ENCODE measurements around the gene IZUMO2. TPM values are rescaled to one million over a fixed set of nuclear protein-coding genes. Genes with fewer than 3 reads are reported as not detected.

IZUMO2 gene
- total RNA-seq (2022) = not detected in 2 replicates
- Bru-seq, nascent RNA = not detected
- not detected for BruChase-seq, experiment 1, labeled RNA remaining after a 2-hour chase
- not detected for BruChase-seq, experiment 2, labeled RNA remaining after a 6-hour chase
- long read RNA-seq = 0 reads

GRCh38 chr19:50162988-50163387 is at the start of gene IZUMO2:
IZUMO2 (minus strand) TSS chr19:50163281; CDS start chr19:50163194, 87 bp downstream.
- Histone ChIP-seq H3K4me1 (no peaks in the 10 kb centered on the region), H3K36me3 (ENCODE audit: control insufficient read depth, insufficient read depth, low read length) (no peaks in the 10 kb centered on the region), H3K9me3 (no peaks in the 10 kb centered on the region), H3K27me3 (replicated peaks; ENCODE audit: control insufficient read depth, insufficient read depth, low read length) (no peaks in the 10 kb centered on the region; the same call in 1 of the 2 replicates), H3K4me3 (ENCODE audit: low read depth, low read length) (no peak within 1 kb of the TSS)
- no TSS peak for BruUV-seq (replicated peaks)
- Mint-ChIP-seq H3K4me1 (ENCODE audit: low read depth, unreplicated experiment) (peaks cover 5% of the 10 kb centered on the region), H3K36me3 (ENCODE audit: insufficient read depth, unreplicated experiment) (no peaks in the 10 kb centered on the region), H3K27ac (ENCODE audit: unreplicated experiment) (no peak within 1 kb of the TSS), H3K4me3 (ENCODE audit: unreplicated experiment) (no peak within 1 kb of the TSS), H3K9me3 (ENCODE audit: unreplicated experiment) (no peaks in the 10 kb centered on the region), H3K27me3 (ENCODE audit: insufficient read depth, unreplicated experiment) (peaks cover 8% of the 10 kb centered on the region)
- intact Hi-C loops (cut with micrococcal nuclease; ENCODE audit: unreplicated experiment) = no loop called here
- TF ChIP-seq CTCF (IDR thresholded peaks at IDR 0.05; ENCODE audit: insufficient read depth in 1 of 2, low read depth in 1 of 2, low read length in 1 of 2, severe bottlenecking in 1 of 2, unreplicated experiment in 1 of 2) = no peak
- POLR2A ChIA-PET = no interaction called here
- CTCF ChIA-PET = no interaction called here
- DNase-seq = no peak

GRCh38 chr19:50210425-50210824 is 47.3 kb upstream of the IZUMO2 start:
- H3K9me3 Mint-ChIP-seq (ENCODE audit: unreplicated experiment) = peaks cover 15% of the 10 kb centered on the region
- peaks cover 15% of the 10 kb centered on the region for H3K4me1 Mint-ChIP-seq (ENCODE audit: low read depth, unreplicated experiment)
- intact Hi-C loops (cut with micrococcal nuclease; ENCODE audit: unreplicated experiment) = no loop called here

DNA sequence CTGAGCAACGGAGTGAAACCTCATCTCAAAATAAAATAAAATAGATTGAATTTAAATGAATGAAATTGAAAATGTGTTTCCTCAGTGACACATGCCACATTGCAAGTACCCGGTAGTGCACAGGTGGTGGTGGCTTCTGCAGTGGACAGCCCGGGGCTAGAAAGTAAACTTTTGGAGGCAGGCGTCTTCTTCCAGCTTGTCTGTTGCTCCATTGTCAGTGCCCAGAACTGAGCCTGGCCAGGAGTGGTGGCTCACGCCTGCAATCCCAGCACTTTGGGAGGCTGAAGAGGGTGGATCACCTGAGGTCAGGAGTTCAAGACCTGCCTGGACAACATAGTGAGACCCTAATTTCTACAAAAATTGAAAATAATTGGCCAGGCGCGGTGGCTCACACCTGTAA is 46.0 kb upstream of the IZUMO2 start:
- H3K9me3 ChIP-seq = peaks cover 8% of the 10 kb centered on the region; the same call in 1 of the 2 replicates
- peaks cover 15% of the 10 kb centered on the region for H3K4me1 Mint-ChIP-seq (ENCODE audit: low read depth, unreplicated experiment)
- no peaks in the 10 kb centered on the region for H3K27me3 ChIP-seq (replicated peaks; ENCODE audit: control insufficient read depth, insufficient read depth, low read length)
- ChIA-PET POLR2A (interaction anchor here (0.7 kb wide), 1 partner anchor 55 kb away, joined by 12 read pairs; no protein-coding TSS in a partner anchor), CTCF (no interaction called here)
- no peak overlapping the region for H3K4me3 Mint-ChIP-seq (ENCODE audit: unreplicated experiment)
- no peak for DNase-seq
- peaks cover 15% of the 10 kb centered on the region for H3K9me3 Mint-ChIP-seq (ENCODE audit: unreplicated experiment)
- no peak overlapping the region for H3K27ac Mint-ChIP-seq (ENCODE audit: unreplicated experiment)
- peaks cover 41% of the 10 kb centered on the region for H3K36me3 Mint-ChIP-seq (ENCODE audit: insufficient read depth, unreplicated experiment)
- H3K27me3 Mint-ChIP-seq (ENCODE audit: insufficient read depth, unreplicated experiment) = no peaks in the 10 kb centered on the region
- H3K4me3 ChIP-seq (ENCODE audit: low read depth, low read length) = no peak overlapping the region
- intact Hi-C loops (cut with micrococcal nuclease; ENCODE audit: unreplicated experiment) = no loop called here
- no peak for TF ChIP-seq CTCF (IDR thresholded peaks at IDR 0.05; ENCODE audit: insufficient read depth in 1 of 2, low read depth in 1 of 2, low read length in 1 of 2, severe bottlenecking in 1 of 2, unreplicated experiment in 1 of 2)
- peaks cover 3% of the 10 kb centered on the region for H3K36me3 ChIP-seq (ENCODE audit: control insufficient read depth, insufficient read depth, low read length)
- peaks cover 8% of the 10 kb centered on the region for H3K4me1 ChIP-seq
- no TSS peak for BruUV-seq (replicated peaks)

More at GRCh38 chr19:50210425-50210824, 47.3 kb upstream of the IZUMO2 start:
- Mint-ChIP-seq H3K27ac (ENCODE audit: unreplicated experiment) (no peak overlapping the region), H3K27me3 (ENCODE audit: insufficient read depth, unreplicated experiment) (no peaks in the 10 kb centered on the region), H3K36me3 (ENCODE audit: insufficient read depth, unreplicated experiment) (peaks cover 35% of the 10 kb centered on the region), H3K4me3 (ENCODE audit: unreplicated experiment) (no peak overlapping the region)
- H3K36me3 ChIP-seq (ENCODE audit: control insufficient read depth, insufficient read depth, low read length) = peaks cover 3% of the 10 kb centered on the region
- CTCF ChIA-PET = no interaction called here
- BruUV-seq (replicated peaks) = no TSS peak
- H3K4me1 ChIP-seq = 0 out of 2 replicates have a peak, but pooled peaks cover 3% of the 10 kb centered on the region
- DNase-seq = no peak
- no peak overlapping the region for H3K4me3 ChIP-seq (ENCODE audit: low read depth, low read length)
- POLR2A ChIA-PET = no interaction called here
- TF ChIP-seq CTCF (IDR thresholded peaks at IDR 0.05; ENCODE audit: insufficient read depth in 1 of 2, low read depth in 1 of 2, low read length in 1 of 2, severe bottlenecking in 1 of 2, unreplicated experiment in 1 of 2) = no peak
- H3K27me3 ChIP-seq (replicated peaks; ENCODE audit: control insufficient read depth, insufficient read depth, low read length) = no peaks in the 10 kb centered on the region
- peaks cover 8% of the 10 kb centered on the region; the same call in 1 of the 2 replicates for H3K9me3 ChIP-seq
